ENCODE measurements around the gene GDF10. TPM values are rescaled to one million over a fixed set of nuclear protein-coding genes. Genes with fewer than 3 reads are reported as not detected.

GDF10 gene
- polyA plus RNA-seq, 1 of the 3 experiments (the other 2 are of a cell fraction): 0.02 TPM

DNA sequence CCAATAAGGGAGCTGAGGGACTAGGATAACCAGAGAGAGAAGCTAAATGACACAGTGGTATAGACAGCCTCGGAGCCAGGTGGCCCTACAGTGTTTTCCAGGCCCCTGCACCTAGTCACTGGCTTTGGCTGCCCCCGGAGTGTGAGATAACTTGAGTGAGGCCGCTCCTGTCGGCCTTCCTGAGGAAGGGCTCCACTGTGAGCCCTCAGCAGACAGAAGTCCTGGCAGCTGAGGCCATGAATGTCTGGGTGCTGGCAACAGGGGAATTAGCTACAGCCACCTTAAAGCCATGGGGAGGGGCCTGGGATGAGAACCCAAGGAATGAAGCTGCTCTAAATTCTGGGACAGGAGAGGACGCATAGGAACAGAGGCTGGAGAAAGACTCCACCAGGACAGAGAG lies 4.6 kb upstream of the GDF10 start (continued):
- TF ChIP-seq, protein P1, sequence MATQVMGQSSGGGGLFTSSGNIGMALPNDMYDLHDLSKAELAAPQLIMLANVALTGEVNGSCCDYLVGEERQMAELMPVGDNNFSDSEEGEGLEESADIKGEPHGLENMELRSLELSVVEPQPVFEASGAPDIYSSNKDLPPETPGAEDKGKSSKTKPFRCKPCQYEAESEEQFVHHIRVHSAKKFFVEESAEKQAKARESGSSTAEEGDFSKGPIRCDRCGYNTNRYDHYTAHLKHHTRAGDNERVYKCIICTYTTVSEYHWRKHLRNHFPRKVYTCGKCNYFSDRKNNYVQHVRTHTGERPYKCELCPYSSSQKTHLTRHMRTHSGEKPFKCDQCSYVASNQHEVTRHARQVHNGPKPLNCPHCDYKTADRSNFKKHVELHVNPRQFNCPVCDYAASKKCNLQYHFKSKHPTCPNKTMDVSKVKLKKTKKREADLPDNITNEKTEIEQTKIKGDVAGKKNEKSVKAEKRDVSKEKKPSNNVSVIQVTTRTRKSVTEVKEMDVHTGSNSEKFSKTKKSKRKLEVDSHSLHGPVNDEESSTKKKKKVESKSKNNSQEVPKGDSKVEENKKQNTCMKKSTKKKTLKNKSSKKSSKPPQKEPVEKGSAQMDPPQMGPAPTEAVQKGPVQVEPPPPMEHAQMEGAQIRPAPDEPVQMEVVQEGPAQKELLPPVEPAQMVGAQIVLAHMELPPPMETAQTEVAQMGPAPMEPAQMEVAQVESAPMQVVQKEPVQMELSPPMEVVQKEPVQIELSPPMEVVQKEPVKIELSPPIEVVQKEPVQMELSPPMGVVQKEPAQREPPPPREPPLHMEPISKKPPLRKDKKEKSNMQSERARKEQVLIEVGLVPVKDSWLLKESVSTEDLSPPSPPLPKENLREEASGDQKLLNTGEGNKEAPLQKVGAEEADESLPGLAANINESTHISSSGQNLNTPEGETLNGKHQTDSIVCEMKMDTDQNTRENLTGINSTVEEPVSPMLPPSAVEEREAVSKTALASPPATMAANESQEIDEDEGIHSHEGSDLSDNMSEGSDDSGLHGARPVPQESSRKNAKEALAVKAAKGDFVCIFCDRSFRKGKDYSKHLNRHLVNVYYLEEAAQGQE (IDR thresholded peaks at IDR 0.05; ENCODE audit: low read depth, low read length): no peak
- no peak for TF ChIP-seq MXI1 (IDR thresholded peaks at IDR 0.05; ENCODE audit: low read depth, low read length)

DNA sequence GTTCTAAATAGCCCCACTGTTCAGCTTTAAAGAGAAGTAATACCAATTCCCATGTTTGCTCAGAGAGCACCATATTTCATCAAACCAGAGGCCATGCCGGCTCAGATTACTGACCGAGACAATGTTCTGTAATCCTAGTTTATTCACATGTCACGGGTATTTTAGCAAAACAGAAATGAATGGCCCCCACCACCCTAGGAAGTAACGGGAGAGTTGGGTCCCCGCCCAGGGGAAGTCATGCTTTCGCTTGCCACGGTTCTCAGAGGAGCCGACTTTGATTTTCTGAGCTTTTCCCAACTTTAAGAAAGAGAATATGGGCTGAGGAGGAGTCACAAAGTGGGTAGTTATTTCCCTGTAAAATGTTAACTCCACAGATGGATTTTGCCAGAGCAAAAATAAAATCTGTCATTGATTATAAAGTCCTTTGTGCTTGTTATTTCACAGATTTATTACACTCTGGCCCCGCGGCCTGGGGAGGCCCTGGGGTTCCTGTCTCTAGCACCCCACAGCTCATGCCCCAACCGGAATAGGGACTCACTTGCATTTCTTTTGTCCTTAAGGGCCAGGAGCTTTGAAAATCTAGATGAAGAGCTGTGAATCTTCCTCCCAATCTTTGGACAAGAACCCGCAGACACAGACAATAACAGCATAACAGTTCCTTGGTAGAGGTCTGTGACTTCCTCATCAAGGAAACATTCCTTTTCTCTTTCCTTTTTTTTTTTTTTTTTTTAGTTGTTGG lies 3.7 kb upstream of the GDF10 start:
- Histone ChIP-seq H2AFZ (ENCODE audit: low read depth) (no peak overlapping the region), H3K4me3 (ENCODE audit: low read depth in 2 of 2, low read length in 1 of 2) (no peak overlapping the region), H3K9ac (no peak overlapping the region), H3K4me1 (ENCODE audit: control insufficient read depth in 1 of 2, insufficient read depth in 2 of 2, low read depth in 1 of 2, low read length in 1 of 2) (peaks cover 0 to 32% of the 10 kb centered on the region in 2 experiments; a peak in 1 of 4 replicates), H3K27ac (ENCODE audit: low read depth in 2 of 2, low read length in 1 of 2) (no peak overlapping the region), H3K27me3 (ENCODE audit: insufficient read depth) (peaks cover 35% of the 10 kb centered on the region), H4K20me1 (ENCODE audit: insufficient read depth) (no peaks in the 10 kb centered on the region), H3K4me2 (no peak overlapping the region), H3K9me2 (no peaks in the 10 kb centered on the region), H3K79me2 (ENCODE audit: insufficient read depth) (no peaks in the 10 kb centered on the region), H3K36me3 (replicated peaks in 1 of 2; ENCODE audit: control insufficient read depth in 1 of 2, insufficient read depth in 2 of 2, low read length in 1 of 2) (no peaks in the 10 kb centered on the region), H3F3A (replicated peaks; ENCODE audit: insufficient read depth) (no peaks in the 10 kb centered on the region), H3K9me3 (no peaks in the 10 kb centered on the region)
- DNase-seq: no peak
- TF ChIP-seq EP300 (IDR thresholded peaks at IDR 0.05; ENCODE audit: borderline replicate concordance in 1 of 2, low read depth in 1 of 2, low read length in 1 of 2) (no peak), SMC3 (IDR thresholded peaks at IDR 0.05; ENCODE audit: low read depth, low read length) (no peak), JUND (IDR thresholded peaks at IDR 0.05) (no peak), EZH2phosphoT487 (IDR thresholded peaks at IDR 0.05; ENCODE audit: borderline replicate concordance, low read depth) (no peak)
- 55% methylated on average over 12 of the region's 12 CpGs for WGBS (ENCODE audit: low lambda C conversion rate)
- ChIA-PET CTCF (interaction anchor here (0.9 to 3.7 kb wide), 5 partner anchors 9 to 271 kb away, joined by 4 to 17 read pairs (median 5); no protein-coding TSS in a partner anchor), POLR2A (interaction anchor here (2.0 kb wide), 1 partner anchor 262 kb away, joined by 8 read pairs; no protein-coding TSS in a partner anchor)

- ChIA-PET CTCF (interaction anchor here (0.9 to 3.7 kb wide), 5 partner anchors 9 to 272 kb away, joined by 4 to 17 read pairs (median 5); no protein-coding TSS in a partner anchor), POLR2A (interaction anchor here (2.0 kb wide), 1 partner anchor 262 kb away, joined by 8 read pairs; no protein-coding TSS in a partner anchor)
- Histone ChIP-seq H2AFZ (ENCODE audit: low read depth) (no peak overlapping the region), H3K9ac (no peak overlapping the region), H3K9me3 (no peaks in the 10 kb centered on the region), H3K27ac (ENCODE audit: low read depth in 2 of 2, low read length in 1 of 2) (no peak overlapping the region), H3K27me3 (ENCODE audit: insufficient read depth) (peaks cover 35% of the 10 kb centered on the region), H3K4me1 (ENCODE audit: control insufficient read depth in 1 of 2, insufficient read depth in 2 of 2, low read depth in 1 of 2, low read length in 1 of 2) (peaks cover 0 to 38% of the 10 kb centered on the region in 2 experiments; a peak in 1 of 4 replicates), H3K4me3 (ENCODE audit: low read depth in 2 of 2, low read length in 1 of 2) (no peak overlapping the region), H3K4me2 (no peak overlapping the region), H3K79me2 (ENCODE audit: insufficient read depth) (no peaks in the 10 kb centered on the region), H3K36me3 (replicated peaks in 1 of 2; ENCODE audit: control insufficient read depth in 1 of 2, insufficient read depth in 2 of 2, low read length in 1 of 2) (no peaks in the 10 kb centered on the region), H4K20me1 (ENCODE audit: insufficient read depth) (no peaks in the 10 kb centered on the region), H3K9me2 (no peaks in the 10 kb centered on the region), H3F3A (replicated peaks; ENCODE audit: insufficient read depth) (no peaks in the 10 kb centered on the region)
- no peak for DNase-seq
- WGBS (ENCODE audit: low lambda C conversion rate): 13% methylated on average over 1 of the region's 1 CpG
- TF ChIP-seq, protein P2, sequence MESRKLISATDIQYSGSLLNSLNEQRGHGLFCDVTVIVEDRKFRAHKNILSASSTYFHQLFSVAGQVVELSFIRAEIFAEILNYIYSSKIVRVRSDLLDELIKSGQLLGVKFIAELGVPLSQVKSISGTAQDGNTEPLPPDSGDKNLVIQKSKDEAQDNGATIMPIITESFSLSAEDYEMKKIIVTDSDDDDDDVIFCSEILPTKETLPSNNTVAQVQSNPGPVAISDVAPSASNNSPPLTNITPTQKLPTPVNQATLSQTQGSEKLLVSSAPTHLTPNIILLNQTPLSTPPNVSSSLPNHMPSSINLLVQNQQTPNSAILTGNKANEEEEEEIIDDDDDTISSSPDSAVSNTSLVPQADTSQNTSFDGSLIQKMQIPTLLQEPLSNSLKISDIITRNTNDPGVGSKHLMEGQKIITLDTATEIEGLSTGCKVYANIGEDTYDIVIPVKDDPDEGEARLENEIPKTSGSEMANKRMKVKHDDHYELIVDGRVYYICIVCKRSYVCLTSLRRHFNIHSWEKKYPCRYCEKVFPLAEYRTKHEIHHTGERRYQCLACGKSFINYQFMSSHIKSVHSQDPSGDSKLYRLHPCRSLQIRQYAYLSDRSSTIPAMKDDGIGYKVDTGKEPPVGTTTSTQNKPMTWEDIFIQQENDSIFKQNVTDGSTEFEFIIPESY (IDR thresholded peaks at IDR 0.05; ENCODE audit: borderline replicate concordance, low read depth): no peak
- TF ChIP-seq, protein P3, sequence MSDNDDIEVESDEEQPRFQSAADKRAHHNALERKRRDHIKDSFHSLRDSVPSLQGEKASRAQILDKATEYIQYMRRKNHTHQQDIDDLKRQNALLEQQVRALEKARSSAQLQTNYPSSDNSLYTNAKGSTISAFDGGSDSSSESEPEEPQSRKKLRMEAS (IDR thresholded peaks at IDR 0.05; ENCODE audit: low read depth): no peak
These were observed 3.1 kb upstream of the GDF10 start for GRCh38 chr10:47296941-47297340.
